Endothelial cell of umbilical vein (primary cell): ENCODE data around the gene LIPG. TPM values are rescaled to one million over a fixed set of nuclear protein-coding genes. Genes with fewer than 3 reads are reported as not detected.

Source experiments
- BruUV-seq: library from RNA; stranded (reverse); fragments of 400-500 nt; replicated peaks from 2 replicates; lab custom pipeline; 2021; lab: Mats Ljungman, UMichigan
- CTCF ChIA-PET: fragments of 300-600, 350-600 bp; sonication (Branson Sonifier 250); formaldehyde crosslinking; loops from one replicate; lab custom pipeline; 2021; ENCODE audit warnings: antibody characterized with exemption, inconsistent platforms; lab: Charles Lee
- POLR2A ChIA-PET: fragments of 300-600, 350-600 bp; sonication (Branson Sonifier 250); formaldehyde crosslinking; loops from one replicate; lab custom pipeline; 2021; ENCODE audit warnings: antibody characterized with exemption, inconsistent platforms; lab: Charles Lee
- DNase-seq: peaks from one replicate; pipeline ENCODE4 v3.0.0-alpha.2; 2011; ENCODE audit warnings: low read depth, low spot score
- FAIRE-seq: peaks from 2 replicates; lab custom pipeline; 2011; peaks lifted over from hg19 to GRCh38; lab: Jason Lieb, UNC
- H2AFZ ChIP-seq: 2 replicates; pipeline ENCODE4 v1.6.0; 2012; ENCODE audit warnings: low read depth, low read length, control low read depth, inconsistent platforms
- H3K27ac ChIP-seq: 2 replicates; pipeline ENCODE4 v1.5.1; 2011; ENCODE audit warnings: low read depth, mild to moderate bottlenecking, control low read depth, low read length, moderate library complexity; ENCODE audit not compliant: insufficient read depth
- H3K27me3 ChIP-seq, 2 experiments: 2 replicates each; pipeline versions ENCODE4 v1.6.0 to v1.6.1; 2011; ENCODE audit warnings: low read length in 2 of 2, mixed read lengths in 1 of 2; ENCODE audit not compliant: control insufficient read depth in 2 of 2, insufficient read depth in 2 of 2
- H3K36me3 ChIP-seq, 2 experiments: 2 replicates in 1 of 2; 3 replicates in 1 of 2; pipeline ENCODE4 v1.5.1; 2011; ENCODE audit warnings: low read length in 2 of 2, mild to moderate bottlenecking in 1 of 2, moderate library complexity in 1 of 2; ENCODE audit not compliant: control insufficient read depth in 2 of 2, insufficient read depth in 2 of 2; ENCODE audit errors: extremely low read depth in 1 of 2
- H3K4me1 ChIP-seq: 3 replicates; pipeline ENCODE4 v1.5.1; 2011; ENCODE audit warnings: mild to moderate bottlenecking, low read length; ENCODE audit not compliant: control insufficient read depth, insufficient read depth; ENCODE audit errors: extremely low read depth
- H3K4me2 ChIP-seq: 2 replicates; pipeline ENCODE4 v1.6.1; 2011; ENCODE audit warnings: low read length, control low read depth, mixed read lengths; ENCODE audit not compliant: insufficient read depth
- H3K4me3 ChIP-seq, 3 experiments: fragments of 200-600 bp in 1 of 3; sonication (generic), shearing (Covaris generic) in 1 of 3; replicated peaks in 1 of 3; 2 replicates each; pipeline ENCODE4 v1.5.1; 2011 to 2016; ENCODE audit warnings: control low read depth in 3 of 3, low read length in 3 of 3, mild to moderate bottlenecking in 2 of 3, inconsistent platforms in 1 of 3, low read depth in 1 of 3, moderate library complexity in 1 of 3; ENCODE audit not compliant: insufficient read depth in 1 of 3
- H3K79me2 ChIP-seq: 2 replicates; pipeline ENCODE4 v1.6.0; 2012; ENCODE audit warnings: low read length, inconsistent platforms; ENCODE audit not compliant: control insufficient read depth, insufficient read depth
- H3K9ac ChIP-seq: replicated peaks from 2 replicates; pipeline ENCODE3; 2011; ENCODE audit warnings: low read length, control low read depth; ENCODE audit not compliant: insufficient read depth; ENCODE audit errors: extremely low read depth
- H3K9me1 ChIP-seq: replicated peaks from 3 replicates; pipeline ENCODE4 v1.6.0; 2011; ENCODE audit warnings: mild to moderate bottlenecking, low read length; ENCODE audit not compliant: control insufficient read depth, insufficient read depth; ENCODE audit errors: extremely low read depth
- H3K9me3 ChIP-seq: replicated peaks from 2 replicates; pipeline ENCODE4 v1.5.1; 2012; ENCODE audit warnings: low read length, inconsistent platforms; ENCODE audit not compliant: control insufficient read depth, insufficient read depth
- H4K20me1 ChIP-seq: replicated peaks from 2 replicates; pipeline ENCODE3; 2011; ENCODE audit warnings: mild to moderate bottlenecking, low read length; ENCODE audit not compliant: control insufficient read depth, insufficient read depth; ENCODE audit errors: extremely low read depth
- CTCF ChIP-seq, 2 donors: IDR thresholded peaks; 1 replicate in 1 of 2; 2 replicates in 1 of 2; pipeline ENCODE4 v1.5.1; 2011; ENCODE audit warnings: low read length in 2 of 2, mild to moderate bottlenecking in 2 of 2, moderate library complexity in 2 of 2, control low read depth in 1 of 2, inconsistent platforms in 1 of 2, low read depth in 1 of 2; ENCODE audit not compliant: insufficient read depth in 1 of 2; ENCODE audit errors: extremely low read depth in 1 of 2
- EZH2 ChIP-seq: IDR thresholded peaks from 2 replicates; pipeline ENCODE4 v1.6.1; 2012; ENCODE audit warnings: borderline replicate concordance, low read depth, mild to moderate bottlenecking, moderate library complexity, low read length, inconsistent platforms; ENCODE audit not compliant: severe bottlenecking
- FOS ChIP-seq: IDR thresholded peaks from 2 replicates; pipeline ENCODE4 v1.6.1; 2011; ENCODE audit warnings: mild to moderate bottlenecking, low read length, moderate library complexity, borderline replicate concordance; ENCODE audit not compliant: insufficient read depth
- GATA2 ChIP-seq: IDR thresholded peaks from 2 replicates; pipeline ENCODE4 v1.7.0; 2011; ENCODE audit warnings: low read depth, mild to moderate bottlenecking, moderate library complexity, mixed read lengths, low read length; ENCODE audit not compliant: insufficient read length, insufficient read depth
- JUN ChIP-seq: IDR thresholded peaks from 2 replicates; pipeline ENCODE4 v1.6.1; 2011; ENCODE audit warnings: borderline replicate concordance, low read depth; ENCODE audit not compliant: insufficient read length, insufficient read depth
- MAX ChIP-seq: IDR thresholded peaks from 2 replicates; pipeline ENCODE4 v1.6.1; 2011; ENCODE audit not compliant: insufficient read depth, insufficient read length
- MYC ChIP-seq: IDR thresholded peaks from one replicate; pipeline ENCODE4 v1.6.1; 2011; ENCODE audit warnings: mild to moderate bottlenecking, low read depth, low read length
- POLR2A ChIP-seq: IDR thresholded peaks from 2 replicates; pipeline ENCODE4 v1.6.1; 2012; ENCODE audit warnings: low read depth, mild to moderate bottlenecking, control low read depth, low read length
- POLR2AphosphoS5 ChIP-seq: IDR thresholded peaks from 2 replicates; pipeline ENCODE4 v1.6.1; 2012; ENCODE audit warnings: low read depth, mild to moderate bottlenecking, control low read depth, low read length, moderate library complexity; ENCODE audit not compliant: insufficient read depth
- dilution Hi-C: fragments of 300-500 bp; cut with MboI; formaldehyde crosslinking; loops from one replicate; pipeline ENCODE4 v1.15.0; 2019; ENCODE audit warnings: low sequenced_read_pairs; ENCODE audit not compliant: extremely low pct_ligation_motif_present
- intact Hi-C: fragments of 100-400 bp; cut with micrococcal nuclease; formaldehyde crosslinking; loops from one replicate; pipeline ENCODE4 v1.10.0; 2022
- polyA plus RNA-seq, 4 experiments: library from polyadenylated mRNA; depleted of rRNA in 3 of 4; stranded (reverse) in 3 of 4; unstranded in 1 of 4; fragments of >200 nt; gene quantifications; 2 replicates each; pipeline versions ENCODE4 v1.2.1 to v1.2.3, GENCODE V29; 2011 to 2012; ENCODE audit warnings: missing spikeins in 1 of 4
- total RNA-seq: library from RNA; stranded (reverse); gene quantifications from 2 replicates; pipeline ENCODE4 v1.2.3, GENCODE V29; 2021

LIPG gene
- total and polyA plus RNA-seq, 2 donors (not counting 3 experiments of a cell fraction or from before 2014, with no cell fraction given) = 80.6 to 86.3 TPM

GRCh38 chr18:49566985-49567384 is 5.1 kb downstream of the LIPG start:
- H3K4me2 ChIP-seq = no peak overlapping the region
- H3K36me3 ChIP-seq = peaks cover 6 to 26% of the 10 kb centered on the region in 2 experiments
- no TSS peak for BruUV-seq
- no peak overlapping the region for H3K4me3 ChIP-seq
- H2AFZ ChIP-seq = no peak overlapping the region
- dilution Hi-C loops (no loop called here), intact Hi-C loops (no loop called here)
- peaks cover 34% of the 10 kb centered on the region for H3K4me1 ChIP-seq
- no peaks in the 10 kb centered on the region for H4K20me1 ChIP-seq
- no peak for DNase-seq
- H3K27me3 ChIP-seq = no peaks in the 10 kb centered on the region
- no peak for TF ChIP-seq CTCF (IDR thresholded peaks at IDR 0.05; ENCODE audit: extremely low read depth in 1 of 2, insufficient read depth in 1 of 2, low read depth in 1 of 2, low read length in 2 of 2)
- TF ChIP-seq POLR2A = no peak
- no peak for TF ChIP-seq MAX
- TF ChIP-seq MYC = no peak
- TF ChIP-seq JUN = no peak
- no peak for TF ChIP-seq EZH2
- TF ChIP-seq FOS = no peak
- TF ChIP-seq GATA2 = no peak
- no peak for TF ChIP-seq POLR2AphosphoS5
- peaks cover 54% of the 10 kb centered on the region for H3K79me2 ChIP-seq
- no peak overlapping the region for H3K9ac ChIP-seq
- no peak overlapping the region for H3K27ac ChIP-seq
- H3K9me1 ChIP-seq = no peaks in the 10 kb centered on the region
- FAIRE-seq = no peak
- no peaks in the 10 kb centered on the region for H3K9me3 ChIP-seq
- POLR2A ChIA-PET = no interaction called here
- CTCF ChIA-PET = no interaction called here
